ENCODE measurements around the gene LRRC45. TPM values are rescaled to one million over a fixed set of nuclear protein-coding genes. Genes with fewer than 3 reads are reported as not detected.

Gene LRRC45
- total RNA-seq, 1 experiment from 2014 or later, result 40.1 TPM

GRCh38 chr17:82030470-82031302, 7.6 kb downstream of the LRRC45 start:
- BruUV-seq (replicated peaks), result no TSS peak
- ChIA-PET POLR2A (interaction anchor here (1.0 to 1.7 kb wide), 5 partner anchors 8 to 198 kb away, joined by 3 read pairs; partner anchors contain the start of genes CENPX, LRRC45 and SLC16A3), CTCF (interaction anchor here (0.6 to 3.0 kb wide), 28 partner anchors 9 to 748 kb away, joined by 3 to 39 read pairs (median 3); partner anchors contain the start of genes CENPX, FASN, LRRC45 and PYCR1), RAD21 (ENCODE audit: low non-redundant PET in 1 of 2, low total read pairs in 2 of 2, uncharacterized antibody in 2 of 2, unreplicated experiment in 2 of 2) (interaction anchor here (0.5 to 0.9 kb wide), 4 partner anchors 10 to 76 kb away, joined by 3 to 4 read pairs (median 3); no protein-coding TSS in a partner anchor)
- H3K9ac ChIP-seq (ENCODE audit: low read length), result peak overlapping the region; percentile 73
- peak overlapping the region; percentile 93 for H3K27ac ChIP-seq (ENCODE audit: low read depth, low read length)
- H3K79me2 ChIP-seq (ENCODE audit: insufficient read depth, low read length), result peaks cover 14% of the 10 kb centered on the region; the same call in 1 of the 2 replicates
- H3K9me3 ChIP-seq (ENCODE audit: control insufficient read depth in 1 of 2, insufficient read depth in 1 of 2, low read depth in 1 of 2, low read length in 2 of 2), result no peaks in the 10 kb centered on the region
- H3K27me3 ChIP-seq (ENCODE audit: insufficient read depth, low read length), result no peaks in the 10 kb centered on the region
- ATAC-seq, result peak; percentile 63
- peak overlapping the region; percentile 99 for H3K4me2 ChIP-seq (ENCODE audit: low read length)
- H3K4me1 ChIP-seq (ENCODE audit: control insufficient read depth in 1 of 2, insufficient read depth in 2 of 2, low read length in 2 of 2), result peaks cover 10 to 50% of the 10 kb centered on the region in 2 experiments; a peak in 3 of 4 replicates
- DNase-seq (ENCODE audit: low read depth, low spot score), result peak; percentile 72
- intact Hi-C loops (cut with micrococcal nuclease), result loop anchor here (1.0 to 10.0 kb wide), 6 partner anchors 7 to 384 kb away; partner anchors contain the start of genes HEXD, LRRC45 and OGFOD3
- H2AFZ ChIP-seq (ENCODE audit: low read depth, low read length, poor library complexity, severe bottlenecking), result no peak overlapping the region
- H3K36me3 ChIP-seq (ENCODE audit: control insufficient read depth in 1 of 2, insufficient read depth in 2 of 2, low read length in 2 of 2), result peaks cover 0 to 7% of the 10 kb centered on the region in 2 experiments; a peak in 1 of 4 replicates
- H4K20me1 ChIP-seq (ENCODE audit: insufficient read depth), result no peaks in the 10 kb centered on the region
- TF ChIP-seq EZH2phosphoT487 (IDR thresholded peaks at IDR 0.05; ENCODE audit: borderline replicate concordance) (no peak), MAX (IDR thresholded peaks at IDR 0.05) (peak; percentile 51; the same call in 1 of the 2 replicates), CEBPB (IDR thresholded peaks at IDR 0.05; ENCODE audit: low read depth) (no peak), POLR2A (IDR thresholded peaks at IDR 0.05; ENCODE audit: borderline replicate concordance, extremely low read depth, insufficient read depth, insufficient read length) (no peak), CTCF (IDR thresholded peaks at IDR 0.05 in 2 of 3, conservative IDR thresholded peaks at IDR 0.05 in 1 of 3; ENCODE audit: borderline replicate concordance in 1 of 3, insufficient read depth in 1 of 3, low read depth in 2 of 3, low read length in 2 of 3) (peak; percentile 53 to 94 (median 76)), ZNF274 (IDR thresholded peaks at IDR 0.05; ENCODE audit: low read depth, low read length) (no peak), ATF3 (IDR thresholded peaks at IDR 0.05) (no peak), ZFX (IDR thresholded peaks at IDR 0.05) (peak; percentile 43; the same call in 1 of the 2 replicates), SRF (IDR thresholded peaks at IDR 0.05; ENCODE audit: low read depth) (no peak), RAD21 (IDR thresholded peaks at IDR 0.05; ENCODE audit: low read depth) (peak; percentile 99), CBX3 (IDR thresholded peaks at IDR 0.05; ENCODE audit: low read depth) (no peak), SIN3A (IDR thresholded peaks at IDR 0.05; ENCODE audit: low read depth) (no peak), YY1 (IDR thresholded peaks at IDR 0.05; ENCODE audit: extremely low read depth, insufficient replicate concordance, low read depth, low read length) (peak; percentile 64)
- no peaks in the 10 kb centered on the region for H3K9me2 ChIP-seq (ENCODE audit: insufficient read depth)
- peak overlapping the region; percentile 62 to 71 for H3K4me3 ChIP-seq (replicated peaks in 1 of 2; ENCODE audit: low read depth in 1 of 2, low read length in 2 of 2)
